AG04450 (cell line): ENCODE data around the gene HEXIM1. TPM values are rescaled to one million over a fixed set of nuclear protein-coding genes. Genes with fewer than 3 reads are reported as not detected.

Experiments used
- CTCF ChIA-PET: fragments of 300-600, 350-600 bp; formaldehyde crosslinking; extraction: SDS; loops from one replicate; lab custom pipeline; 2022; ENCODE audit warnings: antibody characterized with exemption, inconsistent platforms; lab: Charles Lee
- POLR2A ChIA-PET: fragments of 350-600 bp; formaldehyde crosslinking; extraction: SDS; loops from one replicate; lab custom pipeline; 2021; ENCODE audit warnings: antibody characterized with exemption, inconsistent platforms; lab: Yijun Ruan, JAX
- DNase-seq: peaks from one replicate; pipeline ENCODE4 v3.0.0-alpha.2; 2011; ENCODE audit warnings: low read depth, low spot score
- H3K27ac ChIP-seq: one replicate; pipeline ENCODE4 v1.5.1; 2012; ENCODE audit warnings: low read depth, low read length, control low read depth
- H3K27me3 ChIP-seq: one replicate; pipeline ENCODE4 v1.6.0; 2012; ENCODE audit warnings: low read length; ENCODE audit not compliant: control insufficient read depth, insufficient read depth
- H3K4me3 ChIP-seq: 2 replicates; pipeline ENCODE4 v1.5.1; 2011; ENCODE audit warnings: mild to moderate bottlenecking, low read depth, low read length, control low read depth
- H3K9me3 ChIP-seq: 2 replicates; pipeline ENCODE4 v1.5.1; 2012; ENCODE audit warnings: low read length; ENCODE audit not compliant: control insufficient read depth, insufficient read depth
- polyA plus RNA-seq: library from polyadenylated mRNA; depleted of rRNA; stranded (reverse); fragments of >200 nt; gene quantifications from 2 replicates; pipeline ENCODE4 v1.2.3, GENCODE V29; 2011
- TF ChIP-seq, protein P1 (sequence below): IDR thresholded peaks from 2 replicates; pipeline ENCODE4 v1.5.1; 2011; ENCODE audit warnings: low read depth, low read length, control low read depth, inconsistent platforms

Gene HEXIM1
- polyA plus RNA-seq, 1 experiment: 13.2 TPM

GRCh38 chr17:45144199-45145034 lies 3.9 kb upstream of the HEXIM1 start:
- TF ChIP-seq, protein P1, sequence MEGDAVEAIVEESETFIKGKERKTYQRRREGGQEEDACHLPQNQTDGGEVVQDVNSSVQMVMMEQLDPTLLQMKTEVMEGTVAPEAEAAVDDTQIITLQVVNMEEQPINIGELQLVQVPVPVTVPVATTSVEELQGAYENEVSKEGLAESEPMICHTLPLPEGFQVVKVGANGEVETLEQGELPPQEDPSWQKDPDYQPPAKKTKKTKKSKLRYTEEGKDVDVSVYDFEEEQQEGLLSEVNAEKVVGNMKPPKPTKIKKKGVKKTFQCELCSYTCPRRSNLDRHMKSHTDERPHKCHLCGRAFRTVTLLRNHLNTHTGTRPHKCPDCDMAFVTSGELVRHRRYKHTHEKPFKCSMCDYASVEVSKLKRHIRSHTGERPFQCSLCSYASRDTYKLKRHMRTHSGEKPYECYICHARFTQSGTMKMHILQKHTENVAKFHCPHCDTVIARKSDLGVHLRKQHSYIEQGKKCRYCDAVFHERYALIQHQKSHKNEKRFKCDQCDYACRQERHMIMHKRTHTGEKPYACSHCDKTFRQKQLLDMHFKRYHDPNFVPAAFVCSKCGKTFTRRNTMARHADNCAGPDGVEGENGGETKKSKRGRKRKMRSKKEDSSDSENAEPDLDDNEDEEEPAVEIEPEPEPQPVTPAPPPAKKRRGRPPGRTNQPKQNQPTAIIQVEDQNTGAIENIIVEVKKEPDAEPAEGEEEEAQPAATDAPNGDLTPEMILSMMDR: no peak
- Histone ChIP-seq H3K4me3 (peak overlapping the region; percentile 48), H3K27ac (peak overlapping the region; percentile 93), H3K27me3 (no peaks in the 10 kb centered on the region), H3K9me3 (no peaks in the 10 kb centered on the region; the same call in 1 of the 2 replicates)
- DNase-seq: no peak
- ChIA-PET POLR2A (interaction anchor here (1.1 to 1.6 kb wide), 5 partner anchors 9 to 29 kb away, joined by 3 to 10 read pairs (median 4); partner anchors contain the start of genes ACBD4 and HEXIM2), CTCF (interaction anchor here (0.9 to 1.7 kb wide), 3 partner anchors 9 to 53 kb away, joined by 3 to 35 read pairs (median 12); partner anchors contain the start of gene ACBD4)

DNA sequence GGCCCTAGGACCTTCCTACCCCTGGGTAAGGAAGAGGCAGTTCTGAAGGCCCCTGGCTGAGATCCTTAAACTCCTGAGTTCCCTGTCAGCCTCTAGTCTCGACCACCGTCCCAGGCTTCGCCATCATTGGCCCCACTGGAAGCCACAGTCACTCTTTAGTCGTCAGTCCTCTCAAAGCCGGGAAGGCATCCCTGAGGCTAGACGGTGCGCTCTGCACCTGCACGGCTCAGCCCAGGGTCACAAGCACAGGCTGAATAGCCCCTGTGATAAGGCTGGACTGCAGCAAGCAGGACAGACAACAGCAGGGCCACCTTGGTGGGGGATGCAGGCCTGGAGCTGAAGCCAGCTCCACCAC lies 3.3 kb upstream of the HEXIM1 start:
- TF ChIP-seq, protein P1: no peak
- CTCF ChIA-PET: interaction anchor here (1.7 to 1.8 kb wide), 3 partner anchors 10 to 53 kb away, joined by 12 to 35 read pairs (median 20); partner anchors contain the start of gene ACBD4
- Histone ChIP-seq H3K27ac (peak overlapping the region; percentile 57), H3K9me3 (no peaks in the 10 kb centered on the region; the same call in 1 of the 2 replicates), H3K27me3 (no peaks in the 10 kb centered on the region), H3K4me3 (no peak overlapping the region)
- POLR2A ChIA-PET: interaction anchor here (1.1 to 1.4 kb wide), 2 partner anchors 10 to 16 kb away, joined by 4 read pairs; partner anchors contain the start of gene HEXIM2
- no peak for DNase-seq

GRCh38 chr17:45146166-45146565 lies 2.1 kb upstream of the HEXIM1 start:
- no peak overlapping the region for H3K27ac ChIP-seq
- H3K27me3 ChIP-seq: no peaks in the 10 kb centered on the region
- H3K4me3 ChIP-seq: no peak overlapping the region
- POLR2A ChIA-PET: interaction anchor here (7.4 kb wide), 1 partner anchor 13 kb away, joined by 399 read pairs; the partner anchor contains the start of gene HEXIM2
- no peak for DNase-seq
- TF ChIP-seq, protein P1: no peak
- no peaks in the 10 kb centered on the region; the same call in 1 of the 2 replicates for H3K9me3 ChIP-seq
- CTCF ChIA-PET: interaction anchor here (1.8 kb wide), 1 partner anchor 11 kb away, joined by 20 read pairs; the partner anchor contains the start of gene ACBD4

DNA sequence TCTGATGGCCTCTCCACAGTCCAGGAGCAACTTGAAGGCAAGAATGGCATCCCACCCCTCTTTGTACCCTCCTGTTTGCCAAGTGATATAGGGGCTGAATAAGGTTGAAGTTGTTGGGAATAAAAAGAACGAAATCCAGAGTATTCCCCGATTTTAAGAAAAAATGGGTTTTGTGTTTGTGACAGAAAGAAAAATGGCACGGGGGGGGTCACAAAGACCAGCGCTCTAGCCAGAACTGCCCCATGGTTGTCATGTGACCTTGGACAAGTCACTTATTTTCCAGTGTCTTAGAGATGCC lies 1.7 kb upstream of the HEXIM1 start:
- H3K27me3 ChIP-seq: no peaks in the 10 kb centered on the region
- ChIA-PET POLR2A (interaction anchor here (7.4 kb wide), 1 partner anchor 13 kb away, joined by 399 read pairs; the partner anchor contains the start of gene HEXIM2), CTCF (interaction anchor here (1.8 kb wide), 1 partner anchor 11 kb away, joined by 20 read pairs; the partner anchor contains the start of gene ACBD4)
- no peak for DNase-seq
- no peaks in the 10 kb centered on the region; the same call in 1 of the 2 replicates for H3K9me3 ChIP-seq
- peak overlapping the region; percentile 73 for H3K4me3 ChIP-seq
- peak overlapping the region; percentile 98 for H3K27ac ChIP-seq
- TF ChIP-seq, protein P1: no peak
